K562 (cell line): ENCODE results near the gene WWC2. TPM values are rescaled to one million over a fixed set of nuclear protein-coding genes. Genes with fewer than 3 reads are reported as not detected.

Experiments used
- CBX5 ChIP-seq: IDR thresholded peaks from 2 replicates; pipeline ENCODE4 v1.6.1; 2014; ENCODE audit warnings: low read depth, borderline replicate concordance
- CTCFL ChIP-seq: IDR thresholded peaks from 2 replicates; pipeline ENCODE4 v1.6.1; 2011; ENCODE audit warnings: borderline replicate concordance, low read depth, mild to moderate bottlenecking, moderate library complexity, low read length; ENCODE audit not compliant: insufficient read depth, poor library complexity, severe bottlenecking
- E2F1 ChIP-seq: sonication (generic); formaldehyde crosslinking; IDR thresholded peaks from 2 replicates; pipeline ENCODE4 v1.8.1; 2023; ENCODE audit warnings: mild to moderate bottlenecking, missing genetic modification reagents, moderate library complexity
- ESRRB ChIP-seq: fragments of 250-450 bp; sonication (Bioruptor Pico); IDR thresholded peaks from 2 replicates; pipeline ENCODE4 v1.5.0; 2020; ENCODE audit warnings: mild to moderate bottlenecking, moderate library complexity, borderline replicate concordance
- FOXO4 ChIP-seq: fragments of 450-650 bp; formaldehyde crosslinking; IDR thresholded peaks from 2 replicates; pipeline ENCODE4 v1.4.0; 2020; ENCODE audit warnings: mild to moderate bottlenecking, moderate library complexity
- HDGF ChIP-seq: fragments of 450-650 bp; IDR thresholded peaks from 2 replicates; pipeline ENCODE4 v1.6.1; 2016
- ILK ChIP-seq: fragments of 450-650 bp; IDR thresholded peaks from 2 replicates; pipeline ENCODE4 v1.6.1; 2016; ENCODE audit warnings: missing genetic modification characterization, low read depth, mild to moderate bottlenecking, missing compliant biosample characterization, moderate library complexity, borderline replicate concordance
- MIER1 ChIP-seq: fragments of 450-650 bp; IDR thresholded peaks from 2 replicates; pipeline ENCODE4 v1.6.1; 2016; ENCODE audit warnings: antibody characterized with exemption, mild to moderate bottlenecking, low read depth
- MTA1 ChIP-seq: fragments of 450-650 bp; IDR thresholded peaks from 2 replicates; pipeline ENCODE4 v1.6.1; 2017; ENCODE audit warnings: borderline replicate concordance
- NEUROD1 ChIP-seq: fragments of 150-350 bp; IDR thresholded peaks from 2 replicates; pipeline ENCODE4 v1.6.1; 2014; ENCODE audit warnings: borderline replicate concordance, low read length, low read depth; ENCODE audit not compliant: partially characterized antibody
- RNF2 ChIP-seq: sonication (generic); IDR thresholded peaks from 2 replicates; pipeline ENCODE4 v1.6.1; 2016
- SIX5 ChIP-seq, 2 experiments: IDR thresholded peaks; 2 replicates each; pipeline ENCODE4 v1.6.1; 2011; ENCODE audit warnings: low read length in 2 of 2, borderline replicate concordance in 1 of 2, low read depth in 1 of 2, mild to moderate bottlenecking in 1 of 2, moderate library complexity in 1 of 2; ENCODE audit not compliant: insufficient read depth in 1 of 2
- ZBTB33 ChIP-seq: sonication (generic); formaldehyde crosslinking; IDR thresholded peaks from 2 replicates; pipeline ENCODE4 v1.8.1; 2023; ENCODE audit warnings: mild to moderate bottlenecking, missing genetic modification reagents
- ZNF217 ChIP-seq: sonication (generic); formaldehyde crosslinking; IDR thresholded peaks from 2 replicates; pipeline ENCODE4 v1.8.0; 2022; ENCODE audit warnings: mild to moderate bottlenecking, missing genetic modification reagents
- ZNF280B ChIP-seq: fragments of 250-450 bp; sonication (Bioruptor Pico); IDR thresholded peaks from 2 replicates; pipeline ENCODE4 v1.5.1; 2021; ENCODE audit warnings: mild to moderate bottlenecking
- ZNF436 ChIP-seq: fragments of 250-450, 450-650 bp; sonication (Bioruptor Pico); formaldehyde crosslinking; IDR thresholded peaks from 2 replicates; pipeline ENCODE4 v1.7.0; 2020; ENCODE audit warnings: mild to moderate bottlenecking
- polyA plus RNA-seq, 8 experiments: library from polyadenylated mRNA; depleted of rRNA in 4 of 8; stranded (reverse) in 5 of 8; unstranded in 3 of 8; fragments of >200 nt; fragmentation: Nextera tagmentation in 2 of 8; fragmentation: Illumina TruSeq in 1 of 8; extraction: Ambion mirVana in 2 of 8; extraction: Trizol in 1 of 8; gene quantifications; 2 replicates each; pipeline versions ENCODE4 v1.2.1 to v1.2.3, GENCODE V29; 2011 to 2014; ENCODE audit warnings: inconsistent platforms in 1 of 8, missing spikeins in 1 of 8
- total RNA-seq, 7 experiments: library from RNA; depleted of rRNA in 6 of 7; stranded (reverse); fragments of >200 nt in 6 of 7; fragmentation: Illumina TruSeq in 2 of 7; extraction: Trizol in 2 of 7; gene quantifications; 2 replicates each; pipeline versions ENCODE4 v1.2.1 to v1.2.3, GENCODE V29; 2011 to 2021; ENCODE audit warnings: low replicate concordance in 1 of 7

WWC2 gene
- total and polyA plus RNA-seq, 9 of the 15 experiments (the other 6 are each of a cell fraction or from before 2014, with no cell fraction given) = 3.7 to 39.4 (median 19.6) TPM

- TF ChIP-seq ZNF217 (CRISPR knock-in tag) (no peak), CBX5 (no peak), E2F1 (CRISPR knock-in tag) (no peak), FOXO4 (CRISPR knock-in tag) (peak; percentile 100), ZNF280B (CRISPR knock-in tag) (no peak), RNF2 (peak; percentile 71; the same call in 1 of the 2 replicates), ZBTB33 (no peak), CTCFL (no peak), MTA1 (peak; percentile 76), NEUROD1 (no peak), SIX5 (IDR thresholded peaks at IDR 0.05; ENCODE audit: borderline replicate concordance in 1 of 2, insufficient read depth in 1 of 2, low read depth in 1 of 2, low read length in 2 of 2) (no peak; a peak in 1 of 4 replicates), ESRRB (CRISPR knock-in tag) (peak; percentile 98), ZNF436 (CRISPR knock-in tag) (no peak), MIER1 (no peak), ILK (tag) (peak; percentile 99), HDGF (no peak)
Measured at GRCh38 chr4:183348706-183349659, 249.9 kb downstream of the WWC2 start (continued).
